Naive thymus-derived CD8-positive, alpha-beta T cell (primary cell): ENCODE results near the gene TOM1L2. TPM values are rescaled to one million over a fixed set of nuclear protein-coding genes. Genes with fewer than 3 reads are reported as not detected.

Experiments
- ATAC-seq, 2 donors: fragments of 150-1000 bp; cut with Tn5 transposase in 1 of 2; sonication (Bioruptor Pico), chemical (Tn5 transposase) in 1 of 2; 1 replicate in 1 of 2; 2 replicates in 1 of 2; pipeline ENCODE4 v1.10.0; 2021; ENCODE audit warnings: mild to moderate bottlenecking in 2 of 2, moderate library complexity in 2 of 2
- POLR2A ChIA-PET: fragments of 350-600 bp; sonication (Branson Sonifier 250); formaldehyde crosslinking; loops from one replicate; lab custom pipeline; 2021; ENCODE audit warnings: antibody characterized with exemption; lab: Charles Lee
- DNase-seq, 10 donors: peaks; one replicate each; pipeline versions ENCODE4 v3.0.0 to v3.0.0-alpha.2; 2020 to 2022
- H3K27ac Mint-ChIP-seq, 10 donors: one replicate each; pipeline ENCODE4 v1.8.0; 2020 to 2022; ENCODE audit warnings: mild to moderate bottlenecking in 10 of 10, mixed read lengths in 10 of 10, moderate library complexity in 4 of 10, inconsistent platforms in 1 of 10
- H3K27me3 Mint-ChIP-seq, 5 donors: one replicate each; pipeline ENCODE4 v1.8.0; 2021 to 2022; ENCODE audit warnings: mixed read lengths in 5 of 5
- H3K36me3 Mint-ChIP-seq, 3 donors: one replicate each; pipeline ENCODE4 v1.8.0; 2020 to 2022; ENCODE audit warnings: mixed read lengths in 3 of 3, mild to moderate bottlenecking in 2 of 3, inconsistent platforms in 1 of 3
- H3K4me1 Mint-ChIP-seq, 4 donors: one replicate each; pipeline ENCODE4 v1.8.0; 2021 to 2022; ENCODE audit warnings: mixed read lengths in 4 of 4
- H3K4me3 Mint-ChIP-seq, 10 donors: one replicate each; pipeline ENCODE4 v1.8.0; 2020 to 2022; ENCODE audit warnings: mild to moderate bottlenecking in 10 of 10, mixed read lengths in 10 of 10, moderate library complexity in 6 of 10, inconsistent platforms in 1 of 10
- H3K9me3 Mint-ChIP-seq, 9 donors: one replicate each; pipeline ENCODE4 v1.8.0; 2020 to 2022; ENCODE audit warnings: mixed read lengths in 9 of 9, mild to moderate bottlenecking in 3 of 9, inconsistent platforms in 1 of 9, moderate library complexity in 1 of 9
- polyA plus RNA-seq, 3 donors: library from polyadenylated mRNA; unstranded; fragments of 300-500 nt; fragmentation: Illumina TruSeq; gene quantifications; one replicate each; pipeline ENCODE4 v1.2.3, GENCODE V29; 2021
- total RNA-seq, 8 experiments: library from RNA in 2 of 8; stranded (reverse) in 2 of 8; gene quantifications; one replicate each; pipeline ENCODE4 v1.2.3 and lab custom pipeline; 2021 to 2026

Gene TOM1L2
- total and polyA plus RNA-seq, 5 experiments from 2014 or later = 2.5 to 71.1 (median 11.6) TPM

GRCh38 chr17:17937958-17938357, 34.2 kb downstream of the TOM1L2 start:
- no peak for ATAC-seq
- H3K27me3 Mint-ChIP-seq = no peaks in the 10 kb centered on the region
- H3K27ac Mint-ChIP-seq = peak overlapping the region in 1 of 10 donors; percentile 11
- H3K36me3 Mint-ChIP-seq = peaks cover 0 to 4% (median 1%) of the 10 kb centered on the region in 3 donors
- H3K4me1 Mint-ChIP-seq = peaks cover 32 to 68% (median 52%) of the 10 kb centered on the region in 4 donors
- DNase-seq = no peak
- no peak overlapping the region for H3K4me3 Mint-ChIP-seq
- no peaks in the 10 kb centered on the region for H3K9me3 Mint-ChIP-seq
- POLR2A ChIA-PET = interaction anchor here (0.6 kb wide), 1 partner anchor 250 kb away, joined by 5 read pairs; no protein-coding TSS in a partner anchor

GRCh38 chr17:17937201-17937853, 34.9 kb downstream of the TOM1L2 start:
- Mint-ChIP-seq H3K36me3 (peaks cover 0 to 4% (median 1%) of the 10 kb centered on the region in 3 donors), H3K4me3 (no peak overlapping the region)

DNA sequence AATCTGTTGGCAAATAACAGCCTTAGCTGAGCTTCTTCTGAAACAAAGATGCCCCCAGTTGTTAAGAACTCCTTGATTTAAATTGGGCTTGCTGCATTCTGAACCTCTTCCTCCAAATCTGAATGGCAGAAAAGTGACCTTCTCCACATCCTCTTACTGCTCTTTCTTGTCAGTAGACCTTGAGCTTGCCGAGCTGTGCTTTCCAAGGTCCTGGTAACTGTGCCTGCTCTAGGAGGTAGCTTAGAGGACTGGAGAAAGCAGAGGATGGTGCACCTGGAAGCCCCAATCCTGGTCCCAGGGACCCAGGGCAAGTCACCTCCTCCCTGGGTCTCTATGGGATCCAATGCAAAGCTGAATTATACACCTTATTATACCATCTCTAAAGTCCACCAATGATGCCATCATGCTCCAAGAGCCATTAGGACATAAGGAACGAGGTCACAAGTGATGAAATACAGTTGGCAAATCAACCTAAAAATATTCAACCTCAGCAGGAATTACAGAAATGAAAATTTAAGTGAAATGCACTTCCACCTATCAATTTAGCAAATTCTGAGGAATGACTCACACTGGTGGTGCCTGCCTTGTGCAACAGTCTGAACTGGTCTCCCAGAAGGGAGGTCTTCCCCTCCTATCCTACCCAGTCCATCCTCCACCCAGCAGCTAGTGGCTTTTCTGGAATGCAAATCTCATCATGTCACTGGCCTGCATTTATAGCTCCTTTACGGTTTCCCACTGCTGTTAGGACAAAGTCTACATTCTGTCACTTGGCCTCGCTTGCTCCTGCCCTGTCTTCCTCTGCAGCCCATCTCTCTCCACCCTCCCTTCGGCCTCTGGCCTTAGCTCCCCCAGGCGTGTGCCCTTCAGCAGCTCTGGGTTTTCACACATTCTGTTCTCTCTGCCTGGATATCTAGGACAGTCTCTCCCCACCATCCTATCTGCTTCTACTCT, 36.6 kb downstream of the TOM1L2 start:
- ATAC-seq = peak in 1 of 2 donors; percentile 36
- no peak for DNase-seq
- H3K9me3 Mint-ChIP-seq = no peaks in the 10 kb centered on the region
- peak overlapping the region in 3 of 10 donors; percentile 39 to 42 (median 42) for H3K27ac Mint-ChIP-seq
- peak overlapping the region in 5 of 10 donors; percentile 33 to 64 (median 59) for H3K4me3 Mint-ChIP-seq
- peaks cover 37 to 76% (median 59%) of the 10 kb centered on the region in 4 donors for H3K4me1 Mint-ChIP-seq
- peaks cover 0 to 4% (median 1%) of the 10 kb centered on the region in 3 donors for H3K36me3 Mint-ChIP-seq
- H3K27me3 Mint-ChIP-seq = no peaks in the 10 kb centered on the region
- POLR2A ChIA-PET = interaction anchor here (0.6 to 0.8 kb wide), 3 partner anchors 10 to 101 kb away, joined by 3 to 4 read pairs (median 3); partner anchors contain the start of genes DRC3 and TOM1L2

More at GRCh38 chr17:17937201-17937853, 34.9 kb downstream of the TOM1L2 start:
- Mint-ChIP-seq H3K4me1 (peaks cover 32 to 63% (median 50%) of the 10 kb centered on the region in 4 donors), H3K9me3 (no peaks in the 10 kb centered on the region), H3K27me3 (no peaks in the 10 kb centered on the region), H3K27ac (peak overlapping the region in 3 of 10 donors; percentile 54 to 66 (median 63))
- no peak for DNase-seq
- no peak for ATAC-seq
- POLR2A ChIA-PET = no interaction called here

DNA sequence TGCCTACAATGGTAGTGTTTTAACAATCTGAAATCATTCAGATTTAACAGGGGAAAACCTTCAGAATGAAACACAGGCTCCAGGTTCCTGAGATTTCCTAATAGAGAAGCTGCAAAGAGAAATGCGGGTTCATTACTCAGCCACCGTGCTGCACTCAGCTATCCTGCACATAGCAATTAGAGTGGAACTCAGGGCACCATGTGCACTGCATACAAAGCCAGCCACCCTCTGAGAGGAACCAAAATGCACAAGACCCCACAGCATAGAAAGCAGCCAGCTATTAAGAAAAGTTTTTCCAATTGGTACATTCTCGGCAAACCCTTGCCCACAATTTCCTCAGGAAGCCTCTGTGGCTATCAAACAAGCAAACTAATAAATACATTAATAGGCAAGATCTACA, 37.4 kb downstream of the TOM1L2 start:
- Mint-ChIP-seq H3K4me1 (peaks cover 36 to 83% (median 56%) of the 10 kb centered on the region in 4 donors), H3K4me3 (no peak overlapping the region), H3K27ac (peak overlapping the region in 2 of 10 donors; percentile 39 to 45), H3K27me3 (no peaks in the 10 kb centered on the region), H3K9me3 (no peaks in the 10 kb centered on the region), H3K36me3 (peaks cover 0 to 4% (median 0%) of the 10 kb centered on the region in 3 donors)
- POLR2A ChIA-PET = interaction anchor here (0.6 to 0.8 kb wide), 3 partner anchors 10 to 92 kb away, joined by 3 read pairs; partner anchors contain the start of genes DRC3 and TOM1L2
- ATAC-seq = no peak
- DNase-seq = no peak

GRCh38 chr17:17934214-17934613, 38.0 kb downstream of the TOM1L2 start:
- H3K9me3 Mint-ChIP-seq = no peaks in the 10 kb centered on the region
- H3K27me3 Mint-ChIP-seq = no peaks in the 10 kb centered on the region
- no peak overlapping the region for H3K4me3 Mint-ChIP-seq
- ATAC-seq (no peak), DNase-seq (no peak)
- peaks cover 0 to 5% (median 0%) of the 10 kb centered on the region in 3 donors for H3K36me3 Mint-ChIP-seq
- H3K27ac Mint-ChIP-seq = peak overlapping the region in 1 of 10 donors; percentile 21
- peaks cover 38 to 85% (median 57%) of the 10 kb centered on the region in 4 donors for H3K4me1 Mint-ChIP-seq
- POLR2A ChIA-PET = interaction anchor here (0.6 to 0.8 kb wide), 2 partner anchors 11 to 92 kb away, joined by 3 read pairs; no protein-coding TSS in a partner anchor

DNA sequence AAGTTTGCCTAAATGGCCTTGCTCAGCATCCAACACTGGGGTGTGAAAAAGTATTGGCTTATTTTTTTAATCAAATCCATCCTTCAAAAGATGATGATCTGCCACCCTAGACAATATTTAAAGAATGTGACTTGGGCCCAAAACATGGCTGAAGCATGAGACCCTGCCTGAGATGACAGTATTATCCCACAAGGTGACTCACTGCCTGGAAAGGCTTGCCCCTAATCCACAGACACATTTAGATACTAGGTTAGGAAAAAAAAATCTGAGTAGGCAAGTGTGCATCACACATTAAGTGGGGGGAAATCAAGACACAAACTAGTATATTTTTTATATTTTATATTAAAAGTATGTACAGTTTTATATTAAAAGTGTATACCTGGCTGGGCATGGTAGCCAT, 38.4 kb downstream of the TOM1L2 start:
- Mint-ChIP-seq H3K27me3 (no peaks in the 10 kb centered on the region), H3K36me3 (peaks cover 0 to 6% (median 0%) of the 10 kb centered on the region in 3 donors), H3K9me3 (no peaks in the 10 kb centered on the region), H3K4me1 (peaks cover 38 to 81% (median 54%) of the 10 kb centered on the region in 4 donors), H3K27ac (peak overlapping the region in 2 of 10 donors; percentile 21 to 47), H3K4me3 (no peak overlapping the region)
- ATAC-seq (no peak), DNase-seq (no peak)
- POLR2A ChIA-PET = interaction anchor here (0.6 kb wide), 1 partner anchor 291 kb away, joined by 4 read pairs; no protein-coding TSS in a partner anchor

DNA sequence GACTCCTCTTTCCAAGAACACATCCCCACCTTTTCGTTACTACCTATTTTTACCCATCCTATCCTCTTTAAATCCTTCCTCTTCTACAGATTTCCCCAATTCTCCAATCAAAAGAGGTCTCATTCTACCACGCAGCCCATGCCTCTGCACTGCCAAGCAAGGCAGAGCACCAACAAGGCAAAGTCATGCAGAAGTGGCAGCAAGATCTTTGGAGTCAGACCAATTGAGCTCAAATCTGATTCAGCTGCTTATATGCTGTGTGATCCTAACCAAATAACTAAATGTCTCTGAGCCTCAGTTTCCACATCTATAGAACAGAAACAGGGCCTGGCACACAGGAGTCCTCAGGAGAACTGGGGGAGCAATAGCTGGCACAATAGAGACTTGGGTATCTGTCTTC, 41.0 kb downstream of the TOM1L2 start:
- Mint-ChIP-seq H3K4me3 (no peak overlapping the region), H3K27me3 (no peaks in the 10 kb centered on the region), H3K36me3 (peaks cover 0 to 14% (median 0%) of the 10 kb centered on the region in 3 donors), H3K4me1 (peaks cover 33 to 75% (median 47%) of the 10 kb centered on the region in 4 donors), H3K27ac (peak overlapping the region in 5 of 10 donors; percentile 3 to 61 (median 13)), H3K9me3 (no peaks in the 10 kb centered on the region)
- POLR2A ChIA-PET = interaction anchor here (1.0 kb wide), 1 partner anchor 24 kb away, joined by 3 read pairs; no protein-coding TSS in a partner anchor
- ATAC-seq = no peak
- no peak for DNase-seq

DNA sequence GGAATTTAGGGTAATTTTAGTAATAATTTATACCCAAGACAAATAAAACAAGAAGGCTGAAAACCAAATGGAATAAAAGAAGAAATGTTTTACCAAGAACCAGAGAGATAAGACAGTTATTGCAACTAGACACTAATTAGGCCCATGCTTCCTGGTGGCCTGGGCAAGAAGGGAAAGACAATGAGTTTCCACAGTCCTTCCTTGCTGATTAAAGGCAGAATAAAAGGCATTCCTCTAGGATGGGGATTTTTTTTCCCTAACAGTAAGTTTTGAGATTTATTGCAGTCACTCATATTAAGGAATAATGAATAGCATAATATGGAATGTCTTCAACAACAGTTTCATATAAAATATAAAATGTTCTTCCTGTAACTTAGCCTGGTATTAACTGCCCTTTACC, 41.5 kb downstream of the TOM1L2 start:
- Mint-ChIP-seq H3K9me3 (no peaks in the 10 kb centered on the region), H3K27me3 (no peaks in the 10 kb centered on the region), H3K4me1 (peaks cover 28 to 73% (median 44%) of the 10 kb centered on the region in 4 donors), H3K36me3 (peaks cover 0 to 15% (median 0%) of the 10 kb centered on the region in 3 donors), H3K4me3 (no peak overlapping the region), H3K27ac (peak overlapping the region in 2 of 10 donors; percentile 12 to 29)
- ATAC-seq (no peak), DNase-seq (no peak)
- POLR2A ChIA-PET = no interaction called here

- no peaks in the 10 kb centered on the region for H3K9me3 Mint-ChIP-seq
- POLR2A ChIA-PET = no interaction called here
- peak overlapping the region in 7 of 10 donors; percentile 2 to 78 (median 27) for H3K27ac Mint-ChIP-seq
- DNase-seq (no peak), ATAC-seq (no peak)
- H3K4me1 Mint-ChIP-seq = peaks cover 22 to 70% (median 36%) of the 10 kb centered on the region in 4 donors
- no peak overlapping the region for H3K4me3 Mint-ChIP-seq
- no peaks in the 10 kb centered on the region for H3K27me3 Mint-ChIP-seq
- H3K36me3 Mint-ChIP-seq = peaks cover 0 to 17% (median 0%) of the 10 kb centered on the region in 3 donors
Measured at GRCh38 chr17:17929655-17930380, 42.4 kb downstream of the TOM1L2 start.

DNA sequence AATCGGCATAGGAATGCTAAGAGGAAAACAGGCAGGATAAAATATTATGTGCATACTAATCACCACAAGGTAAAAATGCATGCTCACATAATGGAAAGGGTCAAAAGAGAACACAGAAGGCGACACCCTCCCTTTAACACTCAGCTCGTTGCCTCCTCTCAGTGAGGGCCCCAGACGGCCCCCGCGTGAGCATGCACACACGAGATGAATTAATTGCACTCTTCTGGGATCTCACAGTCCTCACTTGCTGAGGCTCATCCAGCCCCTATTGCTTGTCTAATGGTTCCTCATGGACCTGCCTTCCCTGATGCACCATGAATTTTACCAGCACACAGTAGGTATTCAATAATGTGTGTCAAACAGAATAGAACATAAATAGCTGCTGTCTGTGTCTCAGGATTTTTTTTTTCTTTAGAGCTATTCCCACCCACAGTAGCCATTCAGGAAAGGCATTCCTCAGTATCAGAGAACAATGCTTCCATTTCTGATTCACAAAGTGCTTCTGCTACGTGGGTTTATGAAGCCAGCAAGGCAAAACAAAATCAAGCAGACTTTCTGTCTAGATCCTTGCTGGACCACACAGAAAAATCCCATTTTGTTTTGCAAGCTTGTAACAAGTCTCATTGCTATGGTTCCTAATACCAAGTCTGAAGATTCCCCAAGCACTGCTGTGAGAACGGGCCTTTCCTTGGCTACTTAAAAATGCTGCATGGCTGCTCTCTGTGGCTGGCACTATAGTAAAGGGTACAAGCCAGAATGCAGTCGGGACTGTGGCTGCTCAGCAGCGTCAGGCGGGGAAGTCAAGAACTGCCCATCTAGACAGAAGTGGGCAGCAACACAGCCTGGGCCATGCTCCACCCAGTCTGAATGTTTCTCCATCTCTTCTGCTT, 43.6 kb downstream of the TOM1L2 start:
- H3K9me3 Mint-ChIP-seq = no peaks in the 10 kb centered on the region
- H3K27ac Mint-ChIP-seq = peak overlapping the region in 2 of 10 donors; percentile 22 to 48
- no peaks in the 10 kb centered on the region for H3K27me3 Mint-ChIP-seq
- POLR2A ChIA-PET = interaction anchor here (0.6 to 0.7 kb wide), 2 partner anchors 11 to 113 kb away, joined by 3 to 4 read pairs; no protein-coding TSS in a partner anchor
- DNase-seq (no peak), ATAC-seq (no peak)
- no peak overlapping the region for H3K4me3 Mint-ChIP-seq
- peaks cover 22 to 60% (median 33%) of the 10 kb centered on the region in 4 donors for H3K4me1 Mint-ChIP-seq
- peaks cover 0 to 16% (median 0%) of the 10 kb centered on the region in 3 donors for H3K36me3 Mint-ChIP-seq
